ENCODE results near the gene HSPB6.

DNA sequence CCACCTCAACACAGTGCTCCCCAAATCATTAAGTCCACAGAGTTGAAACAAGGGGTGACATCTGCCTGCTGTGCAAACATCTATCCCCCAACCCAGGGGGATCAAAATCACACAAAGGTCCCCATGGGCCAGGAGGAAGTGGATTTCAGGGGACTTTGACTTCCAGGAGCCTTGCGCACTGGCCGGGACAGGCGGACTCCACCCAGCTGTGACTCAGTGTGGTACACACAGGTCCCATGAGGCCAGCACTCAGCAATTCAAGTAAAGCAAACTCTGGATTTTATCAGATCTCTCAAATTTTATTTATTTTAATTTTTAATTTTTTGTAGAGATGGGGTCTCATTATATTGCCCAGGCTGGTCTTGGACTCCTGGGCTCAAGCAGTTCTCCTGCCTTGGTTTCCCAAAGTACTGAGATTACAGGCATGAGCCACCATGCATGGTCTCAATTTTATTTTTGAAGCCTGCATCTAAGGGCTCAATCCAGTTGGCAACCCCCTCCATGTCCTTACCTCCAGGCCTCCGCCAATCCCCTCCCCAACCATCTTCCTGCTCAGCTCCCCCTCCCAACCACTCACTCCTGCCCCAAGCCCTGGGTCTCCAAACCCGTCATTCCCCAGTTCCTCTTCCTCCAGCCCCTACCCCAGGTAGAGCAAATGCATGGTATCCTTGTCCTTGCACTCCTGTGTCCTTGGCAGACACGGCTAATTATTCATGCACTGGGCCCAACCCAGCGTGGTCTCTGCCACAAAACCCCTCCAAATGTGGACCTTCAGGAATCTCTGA lies 36.7 kb upstream of the HSPB6 start:
- TF ChIP-seq, protein P1, sequence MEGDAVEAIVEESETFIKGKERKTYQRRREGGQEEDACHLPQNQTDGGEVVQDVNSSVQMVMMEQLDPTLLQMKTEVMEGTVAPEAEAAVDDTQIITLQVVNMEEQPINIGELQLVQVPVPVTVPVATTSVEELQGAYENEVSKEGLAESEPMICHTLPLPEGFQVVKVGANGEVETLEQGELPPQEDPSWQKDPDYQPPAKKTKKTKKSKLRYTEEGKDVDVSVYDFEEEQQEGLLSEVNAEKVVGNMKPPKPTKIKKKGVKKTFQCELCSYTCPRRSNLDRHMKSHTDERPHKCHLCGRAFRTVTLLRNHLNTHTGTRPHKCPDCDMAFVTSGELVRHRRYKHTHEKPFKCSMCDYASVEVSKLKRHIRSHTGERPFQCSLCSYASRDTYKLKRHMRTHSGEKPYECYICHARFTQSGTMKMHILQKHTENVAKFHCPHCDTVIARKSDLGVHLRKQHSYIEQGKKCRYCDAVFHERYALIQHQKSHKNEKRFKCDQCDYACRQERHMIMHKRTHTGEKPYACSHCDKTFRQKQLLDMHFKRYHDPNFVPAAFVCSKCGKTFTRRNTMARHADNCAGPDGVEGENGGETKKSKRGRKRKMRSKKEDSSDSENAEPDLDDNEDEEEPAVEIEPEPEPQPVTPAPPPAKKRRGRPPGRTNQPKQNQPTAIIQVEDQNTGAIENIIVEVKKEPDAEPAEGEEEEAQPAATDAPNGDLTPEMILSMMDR (IDR thresholded peaks at IDR 0.05) = no peak
- no peak for TF ChIP-seq POLR2A (IDR thresholded peaks at IDR 0.05)
